NCI-H510A (cell line): ENCODE data around the gene TTC32.
"Not testable (repeated sequence)": the region's sequence is repeated elsewhere in the genome, so short reads cannot be mapped to it uniquely, and the experiment has no call there.

Source experiments
- DNase-seq: peaks from one replicate; lab custom pipeline; 2025; lab: John Stamatoyannopoulos, UW

Gene TTC32

DNA sequence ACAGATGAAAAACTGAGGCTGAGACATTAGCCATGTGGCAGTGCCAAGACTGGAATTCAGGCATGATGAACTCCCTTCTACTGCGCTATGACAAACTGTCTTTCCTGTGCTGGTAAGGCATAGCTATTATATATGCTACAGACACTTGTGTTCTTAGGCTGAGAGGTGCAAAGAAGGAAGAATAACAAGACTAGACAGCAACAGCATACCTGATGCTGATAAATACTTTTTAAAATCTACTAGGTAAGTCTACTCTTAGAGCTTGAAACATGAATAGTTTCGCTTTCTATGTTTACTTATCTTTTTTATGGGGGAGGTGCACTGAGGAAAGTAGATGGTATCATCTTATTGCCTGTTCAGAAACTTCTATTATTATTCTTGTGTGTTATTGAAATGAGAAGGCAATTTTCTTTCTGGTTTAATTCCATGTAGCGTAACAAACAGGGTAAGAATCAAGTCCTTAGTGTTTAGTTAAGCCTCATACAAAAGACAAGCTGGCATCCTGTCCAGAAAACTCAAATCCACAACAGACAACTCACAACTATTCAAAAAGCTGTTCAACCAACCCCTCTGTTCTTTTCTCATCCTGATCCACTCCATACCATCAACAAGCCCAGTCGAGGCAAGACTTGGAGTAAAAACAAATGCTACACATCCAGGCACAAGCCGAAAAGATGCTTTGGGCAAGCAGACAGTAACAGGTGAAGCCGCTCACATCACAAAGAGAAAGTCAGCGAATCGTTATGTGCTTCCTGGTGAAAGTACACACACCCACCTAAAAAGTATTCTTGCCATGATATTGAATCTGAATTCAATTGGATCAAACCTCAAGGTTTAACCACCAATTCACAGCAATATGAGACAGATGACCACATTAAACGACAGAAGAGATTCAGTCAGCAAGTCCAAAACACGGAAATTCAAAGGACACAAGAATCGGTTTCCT, 1.5 kb downstream of the TTC32 start:
- no peak for DNase-seq

GRCh38 chr2:19898592-19899329, 3.0 kb downstream of the TTC32 start:
- no peak for DNase-seq

GRCh38 chr2:19897623-19898245, 4.0 kb downstream of the TTC32 start:
- no peak for DNase-seq

DNA sequence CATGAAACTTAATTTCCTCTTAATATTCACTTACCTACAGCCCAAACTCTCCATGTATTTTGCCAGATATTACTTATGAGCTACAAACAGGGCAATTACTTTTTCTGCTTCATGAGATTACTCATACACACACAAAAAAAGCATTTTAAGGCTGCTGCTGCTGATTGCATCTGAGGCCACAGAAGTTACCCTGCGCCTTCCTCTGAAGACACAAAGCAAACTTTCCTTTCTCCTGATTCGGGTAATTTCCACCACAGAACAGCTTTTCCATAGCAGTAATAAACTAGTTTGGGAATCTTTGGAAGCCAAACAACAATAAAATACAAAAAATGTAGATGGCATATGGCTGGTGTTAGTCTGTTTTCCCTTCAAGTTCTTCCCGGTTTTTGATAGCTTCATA, 6.2 kb downstream of the TTC32 start:
- no peak for DNase-seq

- DNase-seq = no peak
Measured at GRCh38 chr2:19894134-19894792, 7.5 kb downstream of the TTC32 start.

DNA sequence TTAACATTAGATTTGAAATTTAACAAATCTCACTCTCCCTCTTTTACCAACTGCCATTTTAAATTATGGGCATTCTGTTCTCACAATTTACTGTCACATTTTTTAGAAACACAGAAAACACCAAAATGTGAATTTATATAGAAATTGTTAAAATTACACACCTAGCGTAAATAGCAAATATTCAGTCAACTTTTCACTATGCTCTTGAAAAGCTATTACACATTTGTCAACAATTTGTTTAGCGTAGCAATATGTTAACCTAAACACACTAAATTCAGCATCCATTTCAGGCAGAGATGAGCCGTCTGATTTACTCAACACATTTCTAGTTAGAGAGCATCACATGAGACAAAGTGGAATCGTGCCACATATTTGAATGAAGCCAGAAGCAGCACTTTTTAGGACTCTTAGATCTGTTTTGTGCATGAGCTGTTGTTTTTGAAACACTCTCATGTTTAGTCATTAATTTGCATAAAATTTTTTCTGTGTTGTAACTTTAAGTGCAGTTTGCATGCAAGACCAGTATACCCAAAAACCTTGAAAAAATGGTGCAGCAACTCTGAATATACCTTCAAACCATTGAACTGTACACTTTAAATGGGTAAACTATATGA, 8.2 kb downstream of the TTC32 start:
- DNase-seq = no peak

DNA sequence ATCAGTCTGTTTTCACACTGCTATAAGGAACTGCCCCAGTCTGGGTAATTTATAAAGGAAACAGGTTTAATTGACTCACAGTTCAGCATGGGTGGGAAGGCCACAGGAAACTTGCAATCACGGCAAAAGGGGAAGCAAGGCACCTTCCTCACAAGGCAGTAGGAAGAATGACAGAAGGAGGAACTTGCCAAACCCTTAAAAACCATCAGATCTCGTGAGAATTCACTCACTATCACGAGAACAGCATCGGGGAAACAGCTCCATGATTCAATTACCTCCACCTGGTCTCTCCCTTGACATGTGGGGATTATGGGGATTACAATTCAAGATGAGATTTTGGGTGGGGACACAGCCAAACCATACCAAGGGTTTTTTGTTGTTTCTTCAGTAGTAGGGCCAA, 9.8 kb downstream of the TTC32 start:
- not testable (repeated sequence) for DNase-seq

GRCh38 chr2:19890104-19890503, 11.7 kb downstream of the TTC32 start:
- DNase-seq = no peak

- no peak for DNase-seq
Measured at GRCh38 chr2:19888831-19889230, 13.0 kb downstream of the TTC32 start.

- DNase-seq = no peak
Measured at GRCh38 chr2:19887510-19887909, 14.3 kb downstream of the TTC32 start.

- no peak for DNase-seq
Measured at GRCh38 chr2:19886261-19886660, 15.5 kb downstream of the TTC32 start.

- DNase-seq = no peak
Measured at GRCh38 chr2:19885791-19886190, 16.0 kb downstream of the TTC32 start.

DNA sequence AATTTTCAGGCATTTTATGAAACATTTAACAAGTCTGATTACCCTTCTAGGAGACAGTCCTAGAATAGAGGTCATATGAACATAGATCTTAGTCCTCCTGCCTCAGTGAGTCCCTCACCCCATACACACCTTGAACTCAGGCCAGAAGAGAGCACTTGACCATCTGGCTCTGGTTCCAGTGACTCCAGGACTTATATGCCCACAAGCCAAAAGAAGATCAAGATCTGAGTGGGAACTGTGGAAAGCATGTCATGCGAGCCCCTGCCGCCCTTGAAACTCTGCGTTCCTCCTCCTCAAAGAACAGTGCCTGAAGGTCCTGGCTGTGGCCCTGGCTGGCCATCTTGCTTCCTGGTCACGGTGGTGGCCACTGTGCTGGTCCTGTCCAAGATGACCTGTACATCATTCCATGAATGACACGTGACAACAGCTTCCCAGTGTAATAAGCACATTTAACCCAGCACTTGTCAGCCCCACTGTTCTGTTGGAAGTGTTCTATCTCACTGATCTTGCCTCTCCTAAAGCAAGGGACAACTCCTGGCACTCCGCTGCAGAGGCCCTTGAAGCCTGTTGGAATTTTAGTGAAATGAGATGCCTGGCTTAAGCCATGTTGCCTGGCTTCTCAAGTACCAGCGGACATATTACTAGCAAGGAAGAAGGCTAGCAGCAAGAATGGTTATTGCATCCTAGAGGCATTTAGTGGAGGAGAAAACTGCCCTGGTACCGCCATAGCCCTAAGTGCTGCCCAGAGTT, 17.6 kb downstream of the TTC32 start:
- DNase-seq = no peak

DNA sequence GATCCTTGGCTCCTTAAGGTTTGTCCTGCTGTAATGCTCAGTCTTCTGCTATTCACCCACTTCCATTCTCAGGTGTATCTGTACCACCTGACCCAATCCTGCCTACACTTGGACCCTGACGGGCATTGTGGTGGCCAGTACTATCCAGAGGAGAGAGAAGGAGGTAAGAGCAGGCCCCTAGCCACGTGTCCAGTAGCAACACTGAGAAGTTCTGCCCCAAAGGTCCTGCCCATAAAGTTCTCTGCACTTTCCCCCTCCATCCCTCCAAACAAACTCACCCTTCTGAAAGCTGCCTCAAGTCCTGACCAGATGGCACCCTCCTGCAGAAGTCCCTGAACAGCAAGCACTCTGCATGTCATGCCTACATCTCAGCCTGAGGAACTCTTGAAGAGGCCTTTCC, 18.3 kb downstream of the TTC32 start:
- no peak for DNase-seq

DNA sequence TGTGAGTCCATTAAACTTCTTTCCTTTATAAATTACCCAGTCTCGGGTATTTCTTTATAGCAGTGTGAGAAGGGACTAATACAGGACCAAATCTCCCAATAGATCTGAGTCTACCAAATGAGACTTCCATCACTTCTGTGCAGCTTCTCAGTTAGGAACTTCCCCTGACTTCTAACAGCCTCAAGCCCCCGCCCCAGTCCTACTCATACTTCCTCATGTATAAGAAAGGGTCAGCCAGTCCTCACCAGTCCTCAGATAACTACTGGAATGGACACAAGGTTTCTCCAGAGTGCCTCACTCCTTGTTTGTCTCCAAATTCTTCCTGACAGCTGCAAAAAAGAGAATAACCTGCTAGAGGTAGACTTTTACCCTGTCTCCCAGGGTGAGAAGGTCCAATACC, 19.5 kb downstream of the TTC32 start:
- DNase-seq = no peak

DNA sequence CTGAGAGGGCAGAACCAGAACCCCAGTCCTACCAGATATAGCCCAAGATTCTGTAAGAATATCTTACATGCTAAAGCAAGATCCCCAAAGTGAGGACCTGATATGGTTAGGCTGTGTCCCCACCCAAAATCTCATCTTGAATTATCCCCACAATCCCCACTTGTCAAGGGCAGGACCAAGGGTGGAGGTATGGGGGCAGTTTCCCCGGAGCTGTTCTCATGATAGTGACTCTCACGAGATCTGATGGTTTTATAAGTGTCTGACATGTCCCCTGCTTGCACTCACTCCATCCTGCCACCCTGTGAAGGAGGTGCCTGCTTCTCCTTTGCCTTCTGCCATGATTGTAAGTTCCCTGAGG, 19.9 kb downstream of the TTC32 start:
- DNase-seq = no peak

DNA sequence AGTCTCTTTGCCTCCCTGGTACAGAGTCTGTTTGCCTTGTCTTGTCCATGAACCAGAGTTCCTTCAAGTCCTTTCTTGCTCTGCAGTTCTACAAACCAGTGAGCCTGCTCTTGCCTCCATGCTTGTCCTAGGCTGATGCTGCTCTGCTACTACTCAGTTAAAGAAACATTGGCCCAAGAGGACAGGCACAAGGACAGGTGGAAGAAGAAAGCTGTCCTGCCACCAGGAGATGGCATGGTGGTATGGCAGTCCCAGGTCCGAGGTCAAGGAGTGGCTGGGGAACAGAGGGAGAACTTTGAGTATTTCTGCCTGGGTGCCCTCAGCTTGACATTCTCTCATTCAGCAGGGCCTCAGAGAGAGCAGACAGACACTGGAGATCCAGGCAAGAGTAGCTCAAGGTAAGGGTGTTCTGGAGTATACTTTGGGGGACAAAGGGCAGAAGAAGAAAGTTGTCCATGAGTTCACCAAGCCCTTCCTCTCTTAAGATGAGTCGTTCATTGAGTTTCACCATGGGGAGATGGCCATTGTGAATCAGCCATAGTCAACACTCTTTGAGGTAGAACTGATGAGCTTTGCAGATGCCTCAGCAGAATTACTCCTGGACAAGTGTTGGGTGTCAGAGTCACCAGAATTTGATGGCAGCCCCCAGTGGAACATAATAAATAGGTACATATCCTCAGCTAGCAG, 20.4 kb downstream of the TTC32 start:
- DNase-seq = no peak

- not testable (repeated sequence) for DNase-seq
Measured at GRCh38 chr2:19880191-19880590, 21.6 kb downstream of the TTC32 start.

GRCh38 chr2:19879120-19879519, 22.7 kb downstream of the TTC32 start:
- no peak for DNase-seq

DNA sequence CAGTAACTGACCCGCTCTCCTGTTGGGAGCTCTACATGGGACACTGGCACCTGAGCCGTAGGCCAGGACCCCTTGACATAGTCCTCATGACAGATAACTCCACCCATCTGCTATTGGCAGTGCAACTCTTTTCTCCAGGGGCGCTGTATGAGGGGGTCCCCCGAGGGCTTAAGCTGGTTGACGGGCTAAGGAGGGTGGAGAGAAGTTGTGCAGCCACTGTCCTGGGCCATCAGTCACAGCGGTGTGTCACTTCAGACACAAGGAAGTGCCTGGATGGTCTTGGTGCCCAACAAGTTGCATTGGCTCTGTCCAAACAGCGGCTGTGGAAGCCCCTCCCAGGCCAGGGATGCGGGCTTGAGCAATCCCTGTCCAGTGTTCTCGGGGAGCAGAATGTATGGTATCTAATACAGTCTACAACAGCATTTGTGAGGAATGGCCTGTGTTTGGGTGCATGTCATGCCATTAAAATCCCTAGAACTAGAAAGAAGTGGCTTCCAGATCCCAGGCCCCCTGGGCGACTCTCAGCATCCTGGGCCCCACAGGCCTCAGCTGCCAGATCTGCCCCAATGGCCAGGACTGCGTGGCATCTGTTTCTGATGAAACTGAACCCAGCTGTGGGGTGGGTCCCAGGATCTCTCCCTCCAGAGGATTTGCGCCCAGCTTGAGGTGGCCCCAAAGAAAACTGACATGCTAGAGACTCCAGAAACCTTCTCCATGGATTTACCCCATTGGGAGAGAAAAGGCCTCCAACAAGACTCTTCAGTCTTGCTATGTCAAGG, 23.3 kb downstream of the TTC32 start:
- DNase-seq = no peak
